HG02759 (cell line): ENCODE results near the gene GPR35.

Source experiments
- ATAC-seq: cut with Tn5 transposase; IDR thresholded peaks from one replicate; pipeline ENCODE4 v1.9.1; 2021; ENCODE audit warnings: mild to moderate bottlenecking, moderate library complexity; ENCODE audit not compliant: unreplicated experiment

Gene GPR35

DNA sequence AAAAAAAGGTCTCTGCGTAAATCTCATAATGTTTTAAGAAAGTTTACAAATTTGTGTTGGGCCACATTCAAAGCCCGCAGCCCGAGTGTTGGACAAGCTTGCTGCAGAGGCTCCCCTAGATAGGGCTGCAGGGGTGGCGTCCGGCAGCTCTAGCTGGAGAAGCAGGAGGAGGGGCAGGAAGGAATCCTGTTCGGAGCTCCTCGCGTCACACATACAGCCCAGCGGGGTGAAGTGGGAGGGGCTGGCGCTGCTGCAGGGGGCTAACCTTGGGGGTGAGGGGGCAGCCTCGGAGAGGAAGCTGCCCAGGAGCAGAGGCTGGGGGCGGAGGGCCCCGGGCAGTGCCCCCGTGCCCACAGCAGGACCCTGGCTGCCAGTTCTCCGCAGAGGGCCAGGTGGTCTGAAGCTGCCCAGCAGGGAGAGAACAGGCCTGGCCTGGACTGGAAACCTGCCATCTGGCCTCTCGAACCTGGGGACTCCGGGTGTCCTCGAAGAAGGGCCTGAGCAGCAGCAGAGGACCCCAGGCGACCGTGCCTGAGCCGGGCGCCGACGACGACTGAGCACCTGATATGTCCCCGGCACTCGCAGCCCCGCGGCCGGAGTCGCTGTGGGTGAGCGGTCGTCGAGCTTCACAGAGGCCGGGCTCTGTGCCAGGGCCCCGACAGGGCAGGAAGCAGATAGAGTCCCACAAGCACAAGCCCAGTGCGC, 2.6 kb upstream of the GPR35 start:
- ATAC-seq: no peak

DNA sequence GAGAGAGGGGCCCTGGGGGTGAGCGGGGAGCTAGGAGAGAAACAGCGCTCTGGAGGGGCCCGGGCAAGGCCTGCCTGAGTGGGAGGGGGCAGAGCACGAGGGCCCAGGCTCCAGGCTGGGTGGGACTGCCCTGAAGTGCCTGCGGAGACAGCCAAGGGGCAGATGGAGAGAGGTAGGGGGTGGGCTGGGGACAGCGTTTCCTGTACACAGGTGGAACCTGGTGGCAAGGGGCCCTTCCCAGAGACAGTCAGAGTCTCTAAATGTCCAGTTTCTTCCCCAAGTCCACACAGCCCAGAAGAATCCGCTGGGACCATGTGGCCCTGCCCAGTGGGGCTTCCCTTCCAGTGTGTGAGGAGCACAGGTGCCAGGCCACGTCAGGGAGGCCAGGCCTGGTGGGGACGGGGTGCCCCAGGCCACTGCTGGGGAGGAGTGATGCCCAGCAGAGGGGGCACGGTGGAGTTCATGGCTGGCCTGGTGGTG, 1.7 kb upstream of the GPR35 start:
- no peak for ATAC-seq

DNA sequence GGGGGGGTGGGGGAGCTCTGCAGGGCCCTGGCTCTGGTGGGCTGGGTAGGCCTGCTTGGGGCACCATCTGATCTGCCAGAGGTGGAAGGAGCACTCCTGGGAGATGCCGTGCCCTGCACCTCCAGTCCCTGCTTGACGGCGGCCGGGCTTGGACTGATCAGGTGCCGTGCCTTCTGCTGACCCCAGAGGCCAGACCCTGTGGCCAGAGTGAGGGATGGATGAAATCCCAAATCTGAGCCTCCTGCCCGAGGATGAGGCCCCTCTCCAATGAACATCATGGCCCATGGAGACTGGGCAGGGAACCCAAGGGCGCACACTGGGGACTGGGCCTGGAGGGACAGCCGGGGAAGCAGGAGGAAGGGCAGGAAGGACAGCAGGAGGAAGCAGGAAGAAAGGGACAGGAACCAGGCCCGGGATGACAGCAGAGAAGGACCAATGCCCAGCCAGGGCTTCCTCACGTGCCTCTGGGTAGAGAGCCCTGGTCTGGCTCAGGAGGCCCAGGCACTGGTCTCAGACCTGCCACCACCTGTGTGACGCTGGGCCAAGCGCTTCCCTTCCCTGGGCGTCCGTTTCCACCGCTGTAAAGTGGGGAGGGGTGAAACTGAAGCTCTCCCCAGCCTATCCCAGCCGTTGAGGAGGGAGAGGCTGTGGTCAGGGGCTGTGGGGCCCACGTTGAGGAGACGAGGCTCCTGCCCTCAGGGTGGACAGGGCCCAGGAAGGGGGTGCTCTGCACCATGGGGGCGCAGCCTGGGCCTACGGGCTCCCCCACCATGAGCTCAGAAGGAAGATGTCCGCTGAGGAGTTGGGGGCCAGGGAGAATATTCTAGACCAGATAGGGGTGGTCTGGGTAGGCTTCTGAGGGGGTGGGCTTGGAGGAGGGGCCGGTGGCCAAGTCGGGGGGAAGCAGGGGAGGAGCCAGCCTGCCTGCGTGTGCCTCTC, 1.0 kb upstream of the GPR35 start:
- ATAC-seq: no peak

DNA sequence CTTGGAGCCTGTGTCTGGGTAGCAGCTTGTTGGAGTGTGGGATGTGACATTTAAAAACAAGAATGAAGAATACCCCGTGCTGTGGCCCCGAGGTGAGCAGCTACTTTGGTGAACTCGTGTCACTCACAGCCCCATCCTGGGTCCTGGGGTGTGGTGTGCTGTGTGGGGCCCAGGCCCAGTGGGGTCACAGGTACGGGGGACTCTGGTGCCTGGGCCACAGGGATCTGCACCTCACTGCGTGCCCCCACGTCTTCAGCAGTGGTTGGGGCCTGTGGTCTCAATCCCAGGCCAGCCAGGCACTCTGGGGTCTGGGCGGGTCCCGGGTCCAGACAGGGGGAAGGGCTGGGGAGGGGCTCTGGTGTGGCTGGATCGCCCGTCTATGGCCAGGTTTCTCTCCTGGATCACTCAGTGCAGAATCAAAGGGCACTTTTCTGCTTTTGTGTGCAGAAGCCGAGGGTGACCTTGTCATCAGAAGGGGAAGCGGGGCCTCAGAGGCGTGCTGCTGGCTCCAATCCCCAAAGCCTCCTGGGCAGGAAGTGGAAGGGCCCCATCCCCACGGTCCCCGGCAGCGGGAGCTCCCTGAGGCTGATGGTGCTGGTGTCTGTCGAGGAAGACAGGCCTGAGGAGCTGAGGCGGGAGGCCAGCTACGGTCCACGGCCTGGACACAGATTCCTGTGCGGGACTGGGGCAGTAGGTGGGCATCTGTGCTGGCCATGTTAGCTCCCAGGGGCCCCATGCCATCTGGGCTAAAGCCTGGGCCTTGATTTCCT, 1.4 kb downstream of the GPR35 start:
- ATAC-seq: no peak

DNA sequence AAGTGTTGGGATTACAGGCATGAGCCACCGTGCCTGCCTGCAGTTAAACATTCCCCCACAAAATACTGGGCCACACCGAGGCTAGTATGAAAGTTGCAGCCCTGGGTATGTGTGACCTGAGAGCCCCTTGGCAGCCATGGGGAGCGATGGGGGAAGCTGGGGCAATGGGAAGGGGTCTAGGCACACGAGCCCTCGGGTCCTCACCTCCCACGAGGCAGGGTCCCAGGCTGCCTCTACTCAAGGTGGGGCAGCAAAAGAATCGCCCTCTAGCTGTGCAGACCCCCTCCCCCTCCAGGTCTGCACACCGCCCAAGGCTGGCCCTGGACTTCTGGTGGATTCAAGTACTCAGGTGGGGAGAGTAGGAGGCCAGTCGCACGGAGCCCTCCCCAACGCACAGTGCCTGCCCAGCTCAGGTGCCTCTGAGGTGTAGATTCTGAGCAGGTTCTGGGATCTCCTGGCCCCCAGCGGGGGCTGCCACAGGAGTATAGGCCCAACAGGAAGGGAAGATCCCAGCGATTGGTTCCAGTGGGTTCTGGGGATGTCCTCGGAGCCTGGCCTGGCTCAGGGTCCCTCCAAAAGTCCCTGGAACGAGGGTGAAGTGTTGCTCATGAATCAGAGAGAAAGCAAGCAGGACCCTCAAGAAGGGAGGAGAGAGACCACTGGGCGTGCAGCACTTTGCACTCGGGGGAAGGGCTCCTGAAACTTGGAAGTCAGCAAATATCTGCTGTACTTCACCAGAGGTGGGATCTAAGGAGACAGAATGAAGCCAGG, 2.6 kb downstream of the GPR35 start:
- ATAC-seq: no peak

DNA sequence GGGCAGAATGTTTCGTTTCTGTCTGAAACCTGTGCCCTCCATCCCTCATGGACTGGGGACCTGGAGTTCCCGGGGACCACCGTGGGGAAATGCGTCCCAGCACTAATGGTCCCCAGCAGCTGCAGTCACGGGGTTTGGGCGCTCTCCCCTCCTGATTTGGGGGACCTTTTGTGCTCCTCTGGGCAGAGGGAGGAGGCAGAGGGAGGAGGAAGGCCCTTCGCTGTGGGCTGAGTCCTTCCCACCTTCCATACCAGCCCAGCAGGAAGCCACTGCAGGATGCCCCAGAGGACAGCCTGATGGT, 3.2 kb downstream of the GPR35 start:
- ATAC-seq: no peak

DNA sequence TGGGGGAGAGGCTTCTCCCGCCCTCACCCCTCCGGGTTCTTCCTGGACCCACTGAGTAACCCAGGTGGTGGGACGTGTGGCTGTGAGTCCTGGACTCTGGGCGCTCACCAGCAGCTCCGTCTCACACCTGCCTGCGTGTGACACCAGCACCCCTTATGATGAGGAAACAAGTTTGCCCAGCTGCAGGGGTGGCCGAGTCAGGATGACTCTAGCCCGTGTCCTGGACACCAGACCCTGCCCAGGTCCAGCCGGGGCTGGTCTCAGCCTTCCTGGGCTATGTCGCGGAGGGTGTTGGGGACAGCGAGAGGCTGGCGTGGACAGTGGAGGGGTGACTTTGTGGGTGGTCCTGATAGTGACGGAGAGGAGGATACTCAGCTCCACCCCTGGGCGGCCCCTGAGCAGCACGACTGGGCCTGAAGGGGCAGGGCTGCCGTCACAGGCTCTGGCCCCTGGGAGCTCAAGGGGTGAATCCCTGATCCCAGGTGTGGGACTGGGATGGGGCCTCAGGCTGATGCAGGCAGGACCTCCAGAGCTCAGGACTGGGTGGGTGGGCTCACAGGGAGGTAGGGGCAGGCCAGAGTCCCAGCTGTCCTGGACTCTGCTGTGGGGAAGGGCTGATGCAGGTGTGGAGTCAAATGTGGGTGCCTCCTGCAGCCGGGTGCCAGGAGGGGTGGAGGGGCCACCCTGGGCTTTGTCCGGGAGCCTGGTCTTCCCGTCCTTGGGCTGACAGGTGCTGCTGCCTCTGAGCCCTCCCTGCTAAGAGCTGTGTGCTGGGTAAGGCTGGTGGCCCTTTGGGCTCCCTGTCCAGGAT, 3.7 kb downstream of the GPR35 start:
- no peak for ATAC-seq

DNA sequence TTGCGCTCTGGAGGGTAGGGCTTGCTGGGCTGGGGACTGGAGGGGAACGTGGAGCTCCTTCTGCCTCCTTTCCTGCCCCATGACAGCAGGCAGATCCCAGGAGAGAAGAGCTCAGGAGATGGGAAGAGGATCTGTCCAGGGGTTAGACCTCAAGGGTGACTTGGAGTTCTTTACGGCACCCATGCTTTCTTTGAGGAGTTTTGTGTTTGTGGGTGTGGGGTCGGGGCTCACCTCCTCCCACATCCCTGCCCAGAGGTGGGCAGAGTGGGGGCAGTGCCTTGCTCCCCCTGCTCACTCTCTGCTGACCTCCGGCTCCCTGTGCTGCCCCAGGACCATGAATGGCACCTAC, 4.3 kb downstream of the GPR35 start:
- ATAC-seq: no peak

DNA sequence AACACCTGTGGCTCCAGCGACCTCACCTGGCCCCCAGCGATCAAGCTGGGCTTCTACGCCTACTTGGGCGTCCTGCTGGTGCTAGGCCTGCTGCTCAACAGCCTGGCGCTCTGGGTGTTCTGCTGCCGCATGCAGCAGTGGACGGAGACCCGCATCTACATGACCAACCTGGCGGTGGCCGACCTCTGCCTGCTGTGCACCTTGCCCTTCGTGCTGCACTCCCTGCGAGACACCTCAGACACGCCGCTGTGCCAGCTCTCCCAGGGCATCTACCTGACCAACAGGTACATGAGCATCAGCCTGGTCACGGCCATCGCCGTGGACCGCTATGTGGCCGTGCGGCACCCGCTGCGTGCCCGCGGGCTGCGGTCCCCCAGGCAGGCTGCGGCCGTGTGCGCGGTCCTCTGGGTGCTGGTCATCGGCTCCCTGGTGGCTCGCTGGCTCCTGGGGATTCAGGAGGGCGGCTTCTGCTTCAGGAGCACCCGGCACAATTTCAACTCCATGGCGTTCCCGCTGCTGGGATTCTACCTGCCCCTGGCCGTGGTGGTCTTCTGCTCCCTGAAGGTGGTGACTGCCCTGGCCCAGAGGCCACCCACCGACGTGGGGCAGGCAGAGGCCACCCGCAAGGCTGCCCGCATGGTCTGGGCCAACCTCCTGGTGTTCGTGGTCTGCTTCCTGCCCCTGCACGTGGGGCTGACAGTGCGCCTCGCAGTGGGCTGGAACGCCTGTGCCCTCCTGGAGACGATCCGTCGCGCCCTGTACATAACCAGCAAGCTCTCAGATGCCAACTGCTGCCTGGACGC, 4.9 kb downstream of the GPR35 start:
- ATAC-seq: no peak

DNA sequence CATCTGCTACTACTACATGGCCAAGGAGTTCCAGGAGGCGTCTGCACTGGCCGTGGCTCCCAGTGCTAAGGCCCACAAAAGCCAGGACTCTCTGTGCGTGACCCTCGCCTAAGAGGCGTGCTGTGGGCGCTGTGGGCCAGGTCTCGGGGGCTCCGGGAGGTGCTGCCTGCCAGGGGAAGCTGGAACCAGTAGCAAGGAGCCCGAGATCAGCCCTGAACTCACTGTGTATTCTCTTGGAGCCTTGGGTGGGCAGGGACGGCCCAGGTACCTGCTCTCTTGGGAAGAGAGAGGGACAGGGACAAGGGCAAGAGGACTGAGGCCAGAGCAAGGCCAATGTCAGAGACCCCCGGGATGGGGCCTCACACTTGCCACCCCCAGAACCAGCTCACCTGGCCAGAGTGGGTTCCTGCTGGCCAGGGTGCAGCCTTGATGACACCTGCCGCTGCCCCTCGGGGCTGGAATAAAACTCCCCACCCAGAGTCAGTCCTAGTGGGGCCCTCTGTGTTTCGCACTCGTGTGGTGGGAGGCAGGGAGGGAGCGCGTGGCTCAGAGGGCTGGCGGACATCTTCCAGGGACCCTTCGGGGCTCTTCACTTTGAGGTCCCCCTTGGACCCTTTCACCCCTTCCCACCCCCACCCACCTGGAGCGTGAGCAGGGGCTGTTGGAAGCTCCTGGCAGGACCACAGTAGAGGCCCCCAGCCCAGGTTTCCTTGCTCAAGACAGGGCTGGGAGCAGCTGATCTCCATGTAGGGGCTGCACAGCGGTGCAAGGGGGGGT, 5.7 kb downstream of the GPR35 start:
- no peak for ATAC-seq

DNA sequence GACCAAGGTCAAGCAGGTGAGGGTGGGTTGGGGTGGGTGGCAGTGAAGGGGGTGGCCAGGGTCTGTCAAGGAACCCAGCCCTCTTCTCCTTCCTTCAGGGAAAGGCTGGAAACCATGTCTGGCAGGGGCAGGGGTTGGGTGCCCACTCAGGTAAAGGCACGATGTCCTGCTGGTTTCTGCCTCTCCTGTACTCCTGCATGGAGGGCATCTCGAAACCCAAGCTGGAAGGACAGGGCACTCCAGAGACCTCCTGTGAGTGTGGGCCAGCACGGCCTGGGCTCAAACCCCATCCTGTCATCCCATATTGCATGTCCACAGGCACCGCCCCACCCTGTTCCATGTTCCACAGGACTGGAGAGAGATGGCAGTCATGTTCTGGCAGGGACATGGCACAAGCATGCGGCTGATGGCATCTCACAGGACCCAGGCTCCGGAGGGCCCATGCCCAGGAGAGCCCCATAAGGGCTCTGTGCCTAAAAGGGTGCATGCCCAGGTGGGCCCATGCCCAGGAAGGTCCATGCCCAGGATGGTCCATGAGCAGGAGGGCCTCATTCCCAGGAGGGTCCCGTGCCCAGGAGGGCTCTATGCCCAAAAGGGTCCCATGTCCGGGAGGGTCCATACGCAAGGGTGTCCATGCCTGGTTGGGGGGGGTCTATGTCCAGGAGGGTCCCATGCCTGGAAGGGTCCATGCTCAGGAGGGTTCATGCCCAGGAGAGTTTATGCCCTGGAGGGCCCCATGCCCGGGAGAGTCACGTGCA, 6.4 kb downstream of the GPR35 start:
- no peak for ATAC-seq

DNA sequence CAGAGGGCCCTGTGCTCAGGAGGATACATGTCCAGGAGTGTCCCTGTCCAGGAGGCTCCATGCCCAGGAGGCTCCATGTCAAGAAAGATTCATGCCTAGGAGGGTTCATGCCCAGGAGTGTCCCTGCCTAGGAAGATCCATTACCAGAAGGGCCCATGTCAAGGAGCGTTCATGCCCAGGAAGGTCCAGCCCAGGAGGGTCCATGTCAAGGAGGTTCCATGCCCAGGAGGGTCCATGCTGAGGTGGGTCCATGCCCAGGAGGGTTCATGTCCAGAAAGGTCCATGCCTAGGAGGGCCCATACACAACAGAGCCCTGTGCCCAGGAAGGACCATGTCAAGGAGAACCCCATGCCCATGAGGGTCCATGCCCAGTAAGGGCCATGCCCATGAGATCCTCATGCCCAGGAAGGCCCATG, 7.0 kb downstream of the GPR35 start:
- ATAC-seq: no peak

DNA sequence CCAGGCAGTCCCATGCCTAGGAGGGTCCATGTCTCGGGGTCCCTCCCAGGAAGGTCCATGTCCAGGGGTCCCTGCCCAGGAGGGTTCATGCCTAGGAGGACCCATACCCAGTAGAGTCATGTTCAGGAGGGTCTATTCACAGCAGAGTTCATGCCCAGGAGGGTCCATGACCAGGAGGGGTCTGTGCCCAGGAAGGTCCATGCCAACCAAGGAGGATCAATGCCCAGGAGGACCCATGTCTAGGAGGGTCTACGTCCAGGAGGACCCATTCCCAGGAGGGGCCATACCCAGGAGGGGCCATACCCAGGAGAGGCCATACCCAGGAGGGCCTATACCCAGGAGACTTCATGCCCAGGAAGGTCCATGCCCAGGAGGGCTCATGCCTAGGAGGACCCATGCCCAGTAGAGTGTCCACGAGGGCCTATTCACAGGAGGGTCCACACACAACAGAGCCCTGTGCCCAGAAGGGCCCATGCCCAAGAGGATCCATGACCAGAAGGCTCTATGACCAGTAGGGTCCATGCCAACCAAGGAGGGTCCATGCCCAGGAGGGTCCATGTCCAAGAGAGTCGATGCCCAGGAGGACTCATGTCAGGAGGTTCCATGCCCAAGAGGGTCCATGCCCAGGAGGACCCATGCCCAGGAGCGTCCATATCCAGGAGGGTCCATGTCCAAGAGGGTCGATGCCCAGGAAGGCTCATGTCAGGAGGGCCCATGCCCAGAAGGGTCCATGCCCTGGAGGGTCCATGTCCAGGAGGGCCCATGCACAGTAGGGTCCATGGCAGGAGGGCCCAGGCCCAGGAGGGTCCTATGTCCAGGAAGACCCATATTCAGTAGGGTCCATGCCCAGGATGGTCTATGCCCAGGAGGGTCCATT, 10.1 kb downstream of the GPR35 start:
- no peak for ATAC-seq

DNA sequence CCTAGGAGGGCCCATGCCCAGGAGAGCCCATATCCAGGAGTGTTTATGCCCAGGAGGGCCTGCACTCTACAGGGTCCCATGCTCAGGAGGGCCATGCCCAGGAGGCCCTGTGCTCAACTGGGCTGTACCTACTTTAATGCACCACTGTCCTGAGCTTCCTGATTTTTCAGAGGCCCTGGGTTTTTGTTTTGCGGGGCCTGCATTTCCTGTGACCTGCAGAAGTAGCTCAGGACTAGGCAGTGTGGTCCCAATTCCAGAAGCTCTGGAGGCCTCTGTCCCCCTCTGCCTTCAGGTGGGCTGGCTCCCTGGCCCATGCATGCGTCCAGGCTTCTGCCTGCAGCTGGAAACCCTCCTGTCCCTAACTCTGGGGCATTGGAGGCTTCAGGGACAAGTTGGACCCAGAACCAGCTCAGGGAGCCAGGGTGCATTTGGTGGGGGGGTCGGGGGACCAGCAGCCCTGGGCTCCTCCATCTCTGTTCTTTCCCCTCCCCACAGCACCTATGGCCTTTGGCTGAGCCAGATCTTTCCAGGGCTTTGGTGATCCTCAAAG, 10.8 kb downstream of the GPR35 start:
- ATAC-seq: no peak

DNA sequence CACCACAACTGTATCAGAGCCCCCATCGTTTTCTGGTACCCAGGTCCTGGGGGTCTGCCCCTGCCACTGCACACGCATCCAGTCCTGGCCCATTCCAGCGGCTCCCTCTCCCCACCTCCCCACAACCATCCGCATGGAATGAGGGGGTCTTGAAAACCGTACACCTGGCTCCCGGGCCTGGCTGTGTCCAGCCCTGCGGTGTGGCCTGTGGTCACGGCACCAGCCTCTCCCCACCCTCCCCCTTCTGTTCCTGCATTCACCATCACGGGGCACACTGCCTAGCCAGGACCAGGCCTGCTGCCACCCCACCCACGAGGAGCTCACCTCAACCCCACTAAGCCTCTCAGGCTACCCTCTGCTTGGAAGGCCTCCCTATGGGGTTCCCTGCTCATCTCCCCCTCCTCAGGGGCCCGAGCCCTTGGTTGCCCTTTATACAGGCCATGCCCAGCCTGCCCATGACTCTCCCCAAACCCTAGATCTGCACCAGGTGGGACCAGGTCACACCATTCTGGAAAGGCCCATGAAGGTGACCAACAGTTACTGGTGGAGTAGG, 11.4 kb downstream of the GPR35 start:
- no peak for ATAC-seq
